Panc1 (cell line): ENCODE measurements around the gene PTPRE. TPM values are rescaled to one million over a fixed set of nuclear protein-coding genes. Genes with fewer than 3 reads are reported as not detected.

ENCODE experiments used
- ATAC-seq: fragments of 200-7000 bp; cut with Tn5 transposase; 2 replicates; pipeline ENCODE4 v1.9.1; 2020; ENCODE audit warnings: mild to moderate bottlenecking, moderate library complexity
- BruUV-seq: library from RNA; stranded (reverse); fragments of 400-500 nt; replicated peaks from 2 replicates; lab custom pipeline; 2021; lab: Mats Ljungman, UMichigan
- CTCF ChIA-PET: fragments of 300-600 bp; sonication (Branson Sonifier 250); formaldehyde crosslinking; loops from one replicate; lab custom pipeline; 2022; ENCODE audit warnings: antibody characterized with exemption; lab: Charles Lee
- POLR2A ChIA-PET: fragments of 300-600 bp; sonication (Branson Sonifier 250); formaldehyde crosslinking; loops from one replicate; lab custom pipeline; 2022; ENCODE audit warnings: antibody characterized with exemption; lab: Charles Lee
- DNase-seq: peaks from one replicate; pipeline ENCODE4 v3.0.0-alpha.2; 2010; ENCODE audit warnings: low read depth, low spot score
- H3K27ac ChIP-seq: 2 replicates; pipeline ENCODE4 v1.5.1; 2011; ENCODE audit warnings: mild to moderate bottlenecking, low read length, inconsistent platforms
- H3K27me3 ChIP-seq: fragments of 200-500 bp; sonication (Bioruptor generic); 2 replicates; pipeline ENCODE4 v1.6.0; 2014; ENCODE audit warnings: low read length, inconsistent platforms; ENCODE audit not compliant: control insufficient read depth, insufficient read depth
- H3K36me3 ChIP-seq: fragments of 200-500 bp; sonication (Bioruptor generic); 2 replicates; pipeline ENCODE4 v1.5.1; 2014; ENCODE audit warnings: inconsistent platforms, mild to moderate bottlenecking, low read length, moderate library complexity; ENCODE audit not compliant: control insufficient read depth, insufficient read depth
- H3K4me1 ChIP-seq: 2 replicates; pipeline ENCODE4 v1.5.1; 2011; ENCODE audit warnings: inconsistent platforms, mild to moderate bottlenecking, low read length, moderate library complexity; ENCODE audit not compliant: control insufficient read depth, insufficient read depth
- H3K4me3 ChIP-seq, 2 experiments: 2 replicates each; pipeline ENCODE4 v1.5.1; 2011 to 2012; ENCODE audit warnings: low read depth in 2 of 2, low read length in 2 of 2, mild to moderate bottlenecking in 2 of 2, inconsistent platforms in 1 of 2, moderate library complexity in 1 of 2
- H3K9me3 ChIP-seq: fragments of 200-500 bp; sonication (Bioruptor generic); 2 replicates; pipeline ENCODE4 v1.5.1; 2014; ENCODE audit warnings: low read depth, mild to moderate bottlenecking, inconsistent platforms, low read length, moderate library complexity; ENCODE audit not compliant: control insufficient read depth, insufficient read depth
- POLR2AphosphoS5 ChIP-seq: IDR thresholded peaks from 2 replicates; pipeline ENCODE4 v1.6.1; 2012; ENCODE audit warnings: mild to moderate bottlenecking, low read depth, low read length, moderate library complexity
- SIN3A ChIP-seq: IDR thresholded peaks from 2 replicates; pipeline ENCODE4 v1.6.1; 2012; ENCODE audit warnings: low read depth, mild to moderate bottlenecking, low read length, moderate library complexity, borderline replicate concordance; ENCODE audit not compliant: insufficient read depth
- TCF7L2 ChIP-seq: IDR thresholded peaks from 2 replicates; pipeline ENCODE4 v1.6.1; 2011; ENCODE audit warnings: mild to moderate bottlenecking, low read depth, low read length, inconsistent platforms
- in situ Hi-C: cut with HindIII; loops from 2 replicates; pipeline ENCODE4 v1.10.0; 2016; ENCODE audit warnings: low sequenced_read_pairs, low pct_unique_long_range_greater_than_20kb
- intact Hi-C: fragments of 100-400 bp; cut with micrococcal nuclease; formaldehyde crosslinking; loops from one replicate; pipeline ENCODE4 v1.10.0; 2022; ENCODE audit not compliant: unreplicated experiment
- total RNA-seq: library from RNA; stranded (reverse); gene quantifications from one replicate; pipeline ENCODE4 v1.2.1, GENCODE V29; 2021; ENCODE audit not compliant: unreplicated experiment
- TF ChIP-seq, protein P1 (sequence below), 2 experiments: IDR thresholded peaks; 2 replicates each; pipeline ENCODE4 v1.6.1; 2011 to 2012; ENCODE audit warnings: low read depth in 2 of 2, control low read depth in 1 of 2, low read length in 1 of 2, mild to moderate bottlenecking in 1 of 2, moderate library complexity in 1 of 2; ENCODE audit not compliant: insufficient read depth in 1 of 2
- TF ChIP-seq, protein P2 (sequence below): fragments of 450-650 bp; IDR thresholded peaks from 2 replicates; pipeline ENCODE4 v1.5.1; 2017; ENCODE audit warnings: mild to moderate bottlenecking

Gene PTPRE
- total RNA-seq, 1 experiment from 2014 or later, result 0.44 TPM

DNA sequence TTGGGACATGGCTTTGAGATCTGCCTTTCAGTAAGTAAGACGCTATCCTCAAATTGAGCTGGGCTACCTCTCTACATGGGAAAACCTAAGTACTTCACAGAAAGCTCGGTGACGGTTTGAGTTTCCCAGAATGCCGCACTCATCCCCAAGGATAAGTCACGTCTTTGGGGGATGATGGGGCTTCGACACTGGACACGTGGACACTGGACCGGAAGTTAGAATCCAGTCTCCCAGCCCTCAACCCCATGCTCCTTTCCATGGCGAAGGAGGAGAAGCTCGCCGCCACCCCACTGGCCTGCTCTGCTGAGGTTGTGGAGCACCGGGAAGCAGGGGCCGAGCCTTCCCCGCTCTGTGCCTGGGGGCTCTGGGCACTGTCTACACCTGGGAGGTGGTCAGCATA is 27.5 kb downstream of the PTPRE start:
- POLR2A ChIA-PET, result no interaction called here
- in situ Hi-C loops, result no loop called here
- ATAC-seq (no peak), DNase-seq (no peak)
- no peaks in the 10 kb centered on the region for H3K9me3 ChIP-seq
- no peaks in the 10 kb centered on the region for H3K36me3 ChIP-seq
- intact Hi-C loops, result no loop called here
- no peak overlapping the region for H3K27ac ChIP-seq
- no peak overlapping the region for H3K4me3 ChIP-seq
- no TSS peak for BruUV-seq
- no peaks in the 10 kb centered on the region for H3K4me1 ChIP-seq
- no peaks in the 10 kb centered on the region for H3K27me3 ChIP-seq
- CTCF ChIA-PET, result no interaction called here
- TF ChIP-seq TCF7L2, result no peak
- TF ChIP-seq SIN3A, result no peak
- TF ChIP-seq, protein P1, sequence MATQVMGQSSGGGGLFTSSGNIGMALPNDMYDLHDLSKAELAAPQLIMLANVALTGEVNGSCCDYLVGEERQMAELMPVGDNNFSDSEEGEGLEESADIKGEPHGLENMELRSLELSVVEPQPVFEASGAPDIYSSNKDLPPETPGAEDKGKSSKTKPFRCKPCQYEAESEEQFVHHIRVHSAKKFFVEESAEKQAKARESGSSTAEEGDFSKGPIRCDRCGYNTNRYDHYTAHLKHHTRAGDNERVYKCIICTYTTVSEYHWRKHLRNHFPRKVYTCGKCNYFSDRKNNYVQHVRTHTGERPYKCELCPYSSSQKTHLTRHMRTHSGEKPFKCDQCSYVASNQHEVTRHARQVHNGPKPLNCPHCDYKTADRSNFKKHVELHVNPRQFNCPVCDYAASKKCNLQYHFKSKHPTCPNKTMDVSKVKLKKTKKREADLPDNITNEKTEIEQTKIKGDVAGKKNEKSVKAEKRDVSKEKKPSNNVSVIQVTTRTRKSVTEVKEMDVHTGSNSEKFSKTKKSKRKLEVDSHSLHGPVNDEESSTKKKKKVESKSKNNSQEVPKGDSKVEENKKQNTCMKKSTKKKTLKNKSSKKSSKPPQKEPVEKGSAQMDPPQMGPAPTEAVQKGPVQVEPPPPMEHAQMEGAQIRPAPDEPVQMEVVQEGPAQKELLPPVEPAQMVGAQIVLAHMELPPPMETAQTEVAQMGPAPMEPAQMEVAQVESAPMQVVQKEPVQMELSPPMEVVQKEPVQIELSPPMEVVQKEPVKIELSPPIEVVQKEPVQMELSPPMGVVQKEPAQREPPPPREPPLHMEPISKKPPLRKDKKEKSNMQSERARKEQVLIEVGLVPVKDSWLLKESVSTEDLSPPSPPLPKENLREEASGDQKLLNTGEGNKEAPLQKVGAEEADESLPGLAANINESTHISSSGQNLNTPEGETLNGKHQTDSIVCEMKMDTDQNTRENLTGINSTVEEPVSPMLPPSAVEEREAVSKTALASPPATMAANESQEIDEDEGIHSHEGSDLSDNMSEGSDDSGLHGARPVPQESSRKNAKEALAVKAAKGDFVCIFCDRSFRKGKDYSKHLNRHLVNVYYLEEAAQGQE (IDR thresholded peaks at IDR 0.05; ENCODE audit: insufficient read depth in 1 of 2, low read depth in 2 of 2, low read length in 1 of 2), result no peak
- TF ChIP-seq, protein P2, sequence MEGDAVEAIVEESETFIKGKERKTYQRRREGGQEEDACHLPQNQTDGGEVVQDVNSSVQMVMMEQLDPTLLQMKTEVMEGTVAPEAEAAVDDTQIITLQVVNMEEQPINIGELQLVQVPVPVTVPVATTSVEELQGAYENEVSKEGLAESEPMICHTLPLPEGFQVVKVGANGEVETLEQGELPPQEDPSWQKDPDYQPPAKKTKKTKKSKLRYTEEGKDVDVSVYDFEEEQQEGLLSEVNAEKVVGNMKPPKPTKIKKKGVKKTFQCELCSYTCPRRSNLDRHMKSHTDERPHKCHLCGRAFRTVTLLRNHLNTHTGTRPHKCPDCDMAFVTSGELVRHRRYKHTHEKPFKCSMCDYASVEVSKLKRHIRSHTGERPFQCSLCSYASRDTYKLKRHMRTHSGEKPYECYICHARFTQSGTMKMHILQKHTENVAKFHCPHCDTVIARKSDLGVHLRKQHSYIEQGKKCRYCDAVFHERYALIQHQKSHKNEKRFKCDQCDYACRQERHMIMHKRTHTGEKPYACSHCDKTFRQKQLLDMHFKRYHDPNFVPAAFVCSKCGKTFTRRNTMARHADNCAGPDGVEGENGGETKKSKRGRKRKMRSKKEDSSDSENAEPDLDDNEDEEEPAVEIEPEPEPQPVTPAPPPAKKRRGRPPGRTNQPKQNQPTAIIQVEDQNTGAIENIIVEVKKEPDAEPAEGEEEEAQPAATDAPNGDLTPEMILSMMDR, result no peak
- TF ChIP-seq POLR2AphosphoS5, result no peak

DNA sequence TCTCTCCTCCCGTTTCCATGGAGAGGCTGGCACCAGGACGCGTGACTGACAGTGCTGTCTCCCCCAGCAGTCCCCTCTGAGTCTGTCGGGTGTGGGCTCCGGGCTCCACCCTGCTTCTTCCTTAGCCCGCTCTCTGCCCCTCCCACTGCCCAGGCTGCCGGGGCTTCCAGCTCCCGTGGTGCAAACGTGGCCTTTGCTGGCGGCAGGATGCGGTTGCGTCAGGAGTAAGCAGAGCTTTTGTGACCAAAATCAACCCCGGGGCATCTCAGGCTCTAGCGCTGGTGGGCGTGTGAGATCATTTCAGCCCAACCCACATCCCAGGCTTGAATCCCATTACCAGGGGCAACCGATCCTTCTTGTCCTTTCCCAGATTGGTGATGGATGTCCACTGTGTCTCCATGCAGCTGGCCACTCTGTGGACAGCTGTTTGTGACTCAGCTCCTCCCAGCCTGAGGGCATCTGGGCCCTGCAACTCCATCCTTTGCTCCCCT is 28.2 kb downstream of the PTPRE start:
- ChIA-PET POLR2A (no interaction called here), CTCF (no interaction called here)
- no peak for TF ChIP-seq SIN3A

DNA sequence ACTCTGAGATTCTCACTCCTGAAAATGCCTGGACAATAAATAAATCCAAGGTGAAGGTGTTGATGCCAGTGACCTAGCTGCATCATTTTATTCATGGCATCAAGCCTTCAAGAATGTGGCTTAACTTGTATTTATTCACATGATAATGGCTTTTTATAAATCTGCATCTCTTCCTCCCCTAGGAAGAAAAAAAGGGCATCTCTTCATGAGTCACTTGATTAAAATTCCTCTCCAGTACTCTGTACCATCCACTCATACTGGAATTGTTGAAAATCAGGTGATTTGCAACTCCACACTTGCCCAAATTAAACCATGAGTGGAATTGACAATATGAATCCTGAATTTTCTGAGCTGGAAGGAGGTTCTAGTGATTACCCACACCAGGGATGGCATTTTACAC is 30.2 kb downstream of the PTPRE start:
- TF ChIP-seq, protein P1 (IDR thresholded peaks at IDR 0.05; ENCODE audit: insufficient read depth in 1 of 2, low read depth in 2 of 2, low read length in 1 of 2), result no peak
- no peak for TF ChIP-seq POLR2AphosphoS5
- TF ChIP-seq, protein P2, result no peak
- TF ChIP-seq SIN3A, result no peak
- TF ChIP-seq TCF7L2, result no peak
- H3K9me3 ChIP-seq, result no peaks in the 10 kb centered on the region
- H3K4me1 ChIP-seq, result no peaks in the 10 kb centered on the region
- ChIA-PET CTCF (no interaction called here), POLR2A (no interaction called here)
- ATAC-seq (no peak), DNase-seq (no peak)
- in situ Hi-C loops, result no loop called here
- H3K4me3 ChIP-seq, result no peak overlapping the region
- intact Hi-C loops, result no loop called here
- peaks cover 4% of the 10 kb centered on the region; the same call in 1 of the 2 replicates for H3K27me3 ChIP-seq
- no peaks in the 10 kb centered on the region for H3K36me3 ChIP-seq
- BruUV-seq, result no TSS peak
- no peak overlapping the region for H3K27ac ChIP-seq

More for the DNA sequence above, 28.2 kb downstream of the PTPRE start:
- DNase-seq (no peak), ATAC-seq (no peak)
- BruUV-seq, result no TSS peak
- in situ Hi-C loops (no loop called here), intact Hi-C loops (no loop called here)
- no peaks in the 10 kb centered on the region for H3K4me1 ChIP-seq
- H3K9me3 ChIP-seq, result no peaks in the 10 kb centered on the region
- H3K27me3 ChIP-seq, result no peaks in the 10 kb centered on the region
- H3K36me3 ChIP-seq, result no peaks in the 10 kb centered on the region
- H3K27ac ChIP-seq, result no peak overlapping the region
- H3K4me3 ChIP-seq, result no peak overlapping the region
